H9 (cell line): ENCODE results near the gene ENDOU. TPM values are rescaled to one million over a fixed set of nuclear protein-coding genes. Genes with fewer than 3 reads are reported as not detected.
A peak's percentile ranks its signal among the peaks of the same experiment; 100 is the strongest.

Experiments
- DNase-seq: peaks from one replicate; pipeline ENCODE4 v3.0.0-alpha.2; 2017
- H2AFZ ChIP-seq: one replicate; pipeline ENCODE4 v1.6.1; 2013; ENCODE audit warnings: mild to moderate bottlenecking, low read length, control low read depth, moderate library complexity
- H2AK5ac ChIP-seq: 2 replicates; pipeline ENCODE4 v1.6.1; 2013; ENCODE audit warnings: low read length, control low read depth, mixed read lengths; ENCODE audit not compliant: insufficient read length
- H2BK120ac ChIP-seq: one replicate; pipeline ENCODE4 v1.6.1; 2013; ENCODE audit warnings: low read depth, mild to moderate bottlenecking, low read length, control low read depth, inconsistent platforms; ENCODE audit not compliant: poor library complexity, severe bottlenecking
- H2BK12ac ChIP-seq: 2 replicates; pipeline ENCODE4 v1.6.1; 2013; ENCODE audit warnings: low read length, control low read depth, mixed read lengths, low read depth; ENCODE audit not compliant: insufficient read length
- H2BK15ac ChIP-seq: 2 replicates; pipeline ENCODE4 v1.6.1; 2013; ENCODE audit warnings: low read depth, low read length, control low read depth
- H2BK20ac ChIP-seq: one replicate; pipeline ENCODE4 v1.6.1; 2013; ENCODE audit warnings: low read depth, mild to moderate bottlenecking, low read length, control low read depth, inconsistent platforms; ENCODE audit not compliant: poor library complexity, severe bottlenecking
- H2BK5ac ChIP-seq: 2 replicates; pipeline ENCODE4 v1.6.1; 2013; ENCODE audit warnings: low read length, control low read depth, mixed read lengths; ENCODE audit not compliant: insufficient read length
- H3K14ac ChIP-seq: 2 replicates; pipeline ENCODE4 v1.6.1; 2013; ENCODE audit warnings: low read length, control low read depth; ENCODE audit not compliant: insufficient read depth
- H3K18ac ChIP-seq: 2 replicates; pipeline ENCODE4 v1.6.1; 2013; ENCODE audit warnings: low read depth, mild to moderate bottlenecking, mixed read lengths, low read length, control low read depth; ENCODE audit not compliant: insufficient read length
- H3K23ac ChIP-seq: 2 replicates; pipeline ENCODE4 v1.6.1; 2013; ENCODE audit warnings: low read length, control low read depth, mixed read lengths, low read depth; ENCODE audit not compliant: insufficient read length
- H3K23me2 ChIP-seq: 2 replicates; pipeline ENCODE4 v1.6.1; 2013; ENCODE audit warnings: low read depth, mild to moderate bottlenecking, mixed read lengths, low read length, control low read depth; ENCODE audit not compliant: insufficient read length, poor library complexity, severe bottlenecking
- H3K27ac ChIP-seq: 2 replicates; pipeline ENCODE4 v1.5.1; 2013; ENCODE audit warnings: low read length, control low read depth, mixed read lengths, low read depth; ENCODE audit not compliant: insufficient read length
- H3K27me3 ChIP-seq: 2 replicates; pipeline ENCODE4 v1.6.1; 2013; ENCODE audit warnings: low read length, control low read depth, inconsistent platforms; ENCODE audit not compliant: insufficient read depth
- H3K4ac ChIP-seq: 2 replicates; pipeline ENCODE4 v1.6.1; 2013; ENCODE audit warnings: low read depth, mild to moderate bottlenecking, control low read depth, inconsistent platforms, low read length, moderate library complexity
- H3K4me1 ChIP-seq: 2 replicates; pipeline ENCODE4 v1.6.1; 2013; ENCODE audit warnings: low read length, control low read depth, inconsistent platforms; ENCODE audit not compliant: insufficient read depth
- H3K4me2 ChIP-seq: 2 replicates; pipeline ENCODE4 v1.6.1; 2013; ENCODE audit warnings: low read length, control low read depth, mixed read lengths; ENCODE audit not compliant: insufficient read length, insufficient read depth
- H3K56ac ChIP-seq: 2 replicates; pipeline ENCODE4 v1.6.1; 2013; ENCODE audit warnings: low read depth, mild to moderate bottlenecking, mixed read lengths, low read length, control low read depth; ENCODE audit not compliant: insufficient read length
- H3K79me1 ChIP-seq: 2 replicates; pipeline ENCODE4 v1.6.1; 2013; ENCODE audit warnings: low read depth, mild to moderate bottlenecking, moderate library complexity, low read length, control low read depth, inconsistent platforms; ENCODE audit not compliant: insufficient read depth, poor library complexity, severe bottlenecking
- H3K79me2 ChIP-seq: 2 replicates; pipeline ENCODE4 v1.6.1; 2013; ENCODE audit warnings: low read length, control low read depth, inconsistent platforms; ENCODE audit not compliant: insufficient read depth
- H3K9ac ChIP-seq: 2 replicates; pipeline ENCODE4 v1.6.1; 2013; ENCODE audit warnings: low read length, control low read depth, mixed read lengths; ENCODE audit not compliant: insufficient read length; ENCODE audit errors: extremely low read depth
- H3K9me3 ChIP-seq: one replicate; pipeline ENCODE4 v1.6.1; 2013; ENCODE audit warnings: low read depth, low read length, inconsistent platforms; ENCODE audit not compliant: control insufficient read depth
- H3T11ph ChIP-seq: one replicate; pipeline ENCODE4 v1.6.1; 2013; ENCODE audit warnings: mild to moderate bottlenecking, low read length, control low read depth, inconsistent platforms
- H4K20me1 ChIP-seq: one replicate; pipeline ENCODE4 v1.6.1; 2013; ENCODE audit not compliant: control insufficient read depth, insufficient read length, insufficient read depth
- H4K5ac ChIP-seq: 2 replicates; pipeline ENCODE4 v1.6.1; 2013; ENCODE audit warnings: low read depth, mild to moderate bottlenecking, mixed read lengths, low read length, control low read depth; ENCODE audit not compliant: insufficient read length
- H4K8ac ChIP-seq: replicated peaks from 2 replicates; pipeline ENCODE4 v1.6.1; 2013; ENCODE audit warnings: low read length, control low read depth, mixed read lengths, low read depth; ENCODE audit not compliant: insufficient read length
- H4K91ac ChIP-seq: 2 replicates; pipeline ENCODE4 v1.6.1; 2013; ENCODE audit warnings: low read depth, mild to moderate bottlenecking, moderate library complexity, mixed read lengths, low read length, control low read depth; ENCODE audit not compliant: insufficient read length
- H3K27ac Mint-ChIP-seq, 3 experiments: 2 replicates in 2 of 3; 3 replicates in 1 of 3; pipeline ENCODE4 v1.8.0; 2020 to 2021; ENCODE audit warnings: mixed read lengths in 3 of 3, mild to moderate bottlenecking in 1 of 3, moderate library complexity in 1 of 3
- H3K27me3 Mint-ChIP-seq: 2 replicates; pipeline ENCODE4 v1.8.0; 2021; ENCODE audit warnings: low read depth, mild to moderate bottlenecking, moderate library complexity, mixed read lengths
- H3K36me3 Mint-ChIP-seq, 3 experiments: 2 replicates in 2 of 3; 3 replicates in 1 of 3; pipeline ENCODE4 v1.8.0; 2020 to 2021; ENCODE audit warnings: low read depth in 3 of 3, mixed read lengths in 3 of 3; ENCODE audit not compliant: insufficient read depth in 1 of 3
- H3K4me1 Mint-ChIP-seq, 2 experiments: 2 replicates each; pipeline ENCODE4 v1.8.0; 2020; ENCODE audit warnings: mixed read lengths in 2 of 2
- H3K4me3 Mint-ChIP-seq, 2 experiments: 2 replicates in 1 of 2; 3 replicates in 1 of 2; pipeline ENCODE4 v1.8.0; 2020 to 2021; ENCODE audit warnings: mild to moderate bottlenecking in 2 of 2, mixed read lengths in 2 of 2, moderate library complexity in 1 of 2
- H3K9me3 Mint-ChIP-seq, 2 experiments: 2 replicates in 1 of 2; 3 replicates in 1 of 2; pipeline ENCODE4 v1.8.0; 2020; ENCODE audit warnings: mild to moderate bottlenecking in 2 of 2, mixed read lengths in 2 of 2, moderate library complexity in 1 of 2
- WGBS: extraction: QIAGEN DNeasy Blood & Tissue Kit; methylation state at CpG from one replicate; pipeline ENCODE4 v1.1.7; 2013; ENCODE audit warnings: missing lambda C conversion rate, low lambda C conversion rate, mixed read lengths; ENCODE audit not compliant: insufficient read length; ENCODE audit errors: extremely low coverage; 5-methylcytosine and 5-hydroxymethylcytosine counted together
- total RNA-seq: library from RNA; stranded (reverse); gene quantifications from 2 replicates; pipeline ENCODE4 v1.2.1, GENCODE V29; 2021
- TF ChIP-seq, protein P1 (sequence below): fragments of 200-600 bp; sonication (generic); conservative IDR thresholded peaks from 3 replicates; pipeline ENCODE4 v1.8.0; 2021; ENCODE audit warnings: antibody characterized with exemption, mild to moderate bottlenecking

The ENDOU gene
- total RNA-seq, 1 experiment from 2014 or later, result not detected

DNA sequence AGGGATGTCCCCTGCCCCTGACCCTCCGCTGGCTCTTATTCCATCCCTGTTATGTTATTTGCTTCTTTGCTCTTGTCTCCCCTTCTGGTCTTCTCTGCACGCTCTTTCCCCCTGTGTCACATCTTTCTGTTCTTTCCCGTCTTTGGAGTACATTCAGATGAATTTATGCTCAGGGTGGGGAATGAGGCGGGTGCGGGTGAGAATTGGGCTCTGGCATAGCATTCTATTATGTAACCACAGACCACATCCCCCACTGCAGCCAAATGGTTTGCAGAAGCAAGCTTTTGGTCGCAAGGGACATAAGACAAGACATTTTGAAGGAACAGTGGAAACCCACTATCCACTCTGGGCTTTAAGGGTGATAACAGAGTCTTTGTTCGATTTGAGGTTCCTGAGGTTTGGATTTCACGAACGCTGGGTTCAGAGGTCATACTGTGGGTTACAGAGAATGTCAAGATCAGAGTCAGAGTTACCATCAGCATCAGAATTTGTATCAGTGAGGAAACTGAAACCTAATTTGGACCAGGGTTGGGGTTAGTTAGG, 3.8 kb downstream of the ENDOU start:
- Mint-ChIP-seq H3K27me3 (peaks cover 35% of the 10 kb centered on the region), H3K27ac (peak overlapping the region in 1 of 3 experiments; percentile 33; a peak in 1 of 7 replicates), H3K9me3 (no peaks in the 10 kb centered on the region), H3K36me3 (no peaks in the 10 kb centered on the region; a peak in 1 of 7 replicates), H3K4me3 (no peak overlapping the region), H3K4me1 (peaks cover 16 to 17% of the 10 kb centered on the region in 2 experiments)
- no CpG with 5 or more reads among the region's 9 CpGs for WGBS
- no peak overlapping the region for H2BK12ac ChIP-seq
- no peak overlapping the region for H2AK5ac ChIP-seq
- no peaks in the 10 kb centered on the region for H3K79me2 ChIP-seq
- H2AFZ ChIP-seq, result no peak overlapping the region
- no peak overlapping the region for H4K8ac ChIP-seq
- H2BK20ac ChIP-seq, result no peak overlapping the region
- H4K5ac ChIP-seq, result no peak overlapping the region
- H3K4me2 ChIP-seq, result no peak overlapping the region
- no peaks in the 10 kb centered on the region for H3K4me1 ChIP-seq
- H2BK120ac ChIP-seq, result no peak overlapping the region
- H3K9ac ChIP-seq, result no peak overlapping the region
- H3K23ac ChIP-seq, result no peak overlapping the region
- no peaks in the 10 kb centered on the region for H3K9me3 ChIP-seq
- H2BK5ac ChIP-seq, result no peak overlapping the region
- no peak overlapping the region for H4K91ac ChIP-seq
- no peak overlapping the region for H3K4ac ChIP-seq
- TF ChIP-seq, protein P1, sequence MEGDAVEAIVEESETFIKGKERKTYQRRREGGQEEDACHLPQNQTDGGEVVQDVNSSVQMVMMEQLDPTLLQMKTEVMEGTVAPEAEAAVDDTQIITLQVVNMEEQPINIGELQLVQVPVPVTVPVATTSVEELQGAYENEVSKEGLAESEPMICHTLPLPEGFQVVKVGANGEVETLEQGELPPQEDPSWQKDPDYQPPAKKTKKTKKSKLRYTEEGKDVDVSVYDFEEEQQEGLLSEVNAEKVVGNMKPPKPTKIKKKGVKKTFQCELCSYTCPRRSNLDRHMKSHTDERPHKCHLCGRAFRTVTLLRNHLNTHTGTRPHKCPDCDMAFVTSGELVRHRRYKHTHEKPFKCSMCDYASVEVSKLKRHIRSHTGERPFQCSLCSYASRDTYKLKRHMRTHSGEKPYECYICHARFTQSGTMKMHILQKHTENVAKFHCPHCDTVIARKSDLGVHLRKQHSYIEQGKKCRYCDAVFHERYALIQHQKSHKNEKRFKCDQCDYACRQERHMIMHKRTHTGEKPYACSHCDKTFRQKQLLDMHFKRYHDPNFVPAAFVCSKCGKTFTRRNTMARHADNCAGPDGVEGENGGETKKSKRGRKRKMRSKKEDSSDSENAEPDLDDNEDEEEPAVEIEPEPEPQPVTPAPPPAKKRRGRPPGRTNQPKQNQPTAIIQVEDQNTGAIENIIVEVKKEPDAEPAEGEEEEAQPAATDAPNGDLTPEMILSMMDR, result no peak
- H3K14ac ChIP-seq, result no peak overlapping the region
- H3K23me2 ChIP-seq, result no peaks in the 10 kb centered on the region
- H3K27ac ChIP-seq, result no peak overlapping the region
- H2BK15ac ChIP-seq, result no peak overlapping the region
- H4K20me1 ChIP-seq, result no peaks in the 10 kb centered on the region
- no peaks in the 10 kb centered on the region for H3K79me1 ChIP-seq
- H3K18ac ChIP-seq, result no peak overlapping the region
- H3K27me3 ChIP-seq, result peaks cover 3% of the 10 kb centered on the region; the same call in 1 of the 2 replicates
- DNase-seq, result peak; percentile 14
- no peak overlapping the region for H3K56ac ChIP-seq
- no peak overlapping the region for H3T11ph ChIP-seq
